Measurements from ENCODE around the gene THSD4.

The THSD4 gene

GRCh38 chr15:71595846-71596553 is 480.7 kb downstream of the THSD4 start:
- TF ChIP-seq CTCF (IDR thresholded peaks at IDR 0.05; ENCODE audit: extremely low read depth, missing control alignments): no peak
- no peak for DNase-seq (ENCODE audit: low spot score)

- no peak for TF ChIP-seq CTCF (IDR thresholded peaks at IDR 0.05; ENCODE audit: extremely low read depth, missing control alignments)
- DNase-seq (ENCODE audit: low spot score): no peak
Measured at GRCh38 chr15:71596672-71597071, 481.4 kb downstream of the THSD4 start.

- no peak for TF ChIP-seq CTCF (IDR thresholded peaks at IDR 0.05; ENCODE audit: extremely low read depth, missing control alignments)
- DNase-seq (ENCODE audit: low spot score): no peak
Measured at GRCh38 chr15:71597126-71597525, 481.9 kb downstream of the THSD4 start.

GRCh38 chr15:71597637-71598036 is 482.4 kb downstream of the THSD4 start:
- no peak for TF ChIP-seq CTCF (IDR thresholded peaks at IDR 0.05; ENCODE audit: extremely low read depth, missing control alignments)
- no peak for DNase-seq (ENCODE audit: low spot score)

- DNase-seq (ENCODE audit: low spot score): no peak
- TF ChIP-seq CTCF (IDR thresholded peaks at IDR 0.05; ENCODE audit: extremely low read depth, missing control alignments): no peak
Measured at GRCh38 chr15:71598741-71599140, 483.5 kb downstream of the THSD4 start.

GRCh38 chr15:71599418-71600151 is 484.3 kb downstream of the THSD4 start:
- DNase-seq (ENCODE audit: low spot score): no peak
- TF ChIP-seq CTCF (IDR thresholded peaks at IDR 0.05; ENCODE audit: extremely low read depth, missing control alignments): no peak

GRCh38 chr15:71600237-71600636 is 485.0 kb downstream of the THSD4 start:
- no peak for TF ChIP-seq CTCF (IDR thresholded peaks at IDR 0.05; ENCODE audit: extremely low read depth, missing control alignments)
- DNase-seq (ENCODE audit: low spot score): no peak

Data from GM20000 (cell line).